ENCODE results near the gene COL25A1.

Gene COL25A1

DNA sequence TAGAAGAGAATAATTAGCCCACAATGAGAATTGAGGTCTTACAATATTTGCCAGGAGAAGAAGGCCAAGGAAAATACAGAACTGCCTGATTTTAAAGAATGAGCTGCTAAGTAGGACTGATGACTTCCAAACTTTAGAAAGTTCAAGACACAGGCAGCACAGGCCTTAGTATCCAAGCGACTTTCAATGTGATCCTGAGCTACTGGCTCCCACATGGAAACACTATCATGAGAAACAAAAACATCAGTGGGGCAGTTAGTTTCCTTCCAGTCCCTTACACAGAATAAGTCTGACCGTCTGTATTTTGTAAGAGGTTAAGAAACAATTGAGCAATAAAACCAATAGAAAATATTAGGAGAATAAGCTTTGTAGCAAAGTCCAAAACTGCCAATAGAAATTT lies 251.4 kb downstream of the COL25A1 start:
- DNase-seq (ENCODE audit: extremely low read depth, low read depth) = no peak
- TF ChIP-seq, protein P1, sequence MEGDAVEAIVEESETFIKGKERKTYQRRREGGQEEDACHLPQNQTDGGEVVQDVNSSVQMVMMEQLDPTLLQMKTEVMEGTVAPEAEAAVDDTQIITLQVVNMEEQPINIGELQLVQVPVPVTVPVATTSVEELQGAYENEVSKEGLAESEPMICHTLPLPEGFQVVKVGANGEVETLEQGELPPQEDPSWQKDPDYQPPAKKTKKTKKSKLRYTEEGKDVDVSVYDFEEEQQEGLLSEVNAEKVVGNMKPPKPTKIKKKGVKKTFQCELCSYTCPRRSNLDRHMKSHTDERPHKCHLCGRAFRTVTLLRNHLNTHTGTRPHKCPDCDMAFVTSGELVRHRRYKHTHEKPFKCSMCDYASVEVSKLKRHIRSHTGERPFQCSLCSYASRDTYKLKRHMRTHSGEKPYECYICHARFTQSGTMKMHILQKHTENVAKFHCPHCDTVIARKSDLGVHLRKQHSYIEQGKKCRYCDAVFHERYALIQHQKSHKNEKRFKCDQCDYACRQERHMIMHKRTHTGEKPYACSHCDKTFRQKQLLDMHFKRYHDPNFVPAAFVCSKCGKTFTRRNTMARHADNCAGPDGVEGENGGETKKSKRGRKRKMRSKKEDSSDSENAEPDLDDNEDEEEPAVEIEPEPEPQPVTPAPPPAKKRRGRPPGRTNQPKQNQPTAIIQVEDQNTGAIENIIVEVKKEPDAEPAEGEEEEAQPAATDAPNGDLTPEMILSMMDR (IDR thresholded peaks at IDR 0.05; ENCODE audit: low read depth, low read length, missing control alignments) = no peak
- no peak overlapping the region for H3K4me3 ChIP-seq (replicated peaks; ENCODE audit: low read depth, low read length)

DNA sequence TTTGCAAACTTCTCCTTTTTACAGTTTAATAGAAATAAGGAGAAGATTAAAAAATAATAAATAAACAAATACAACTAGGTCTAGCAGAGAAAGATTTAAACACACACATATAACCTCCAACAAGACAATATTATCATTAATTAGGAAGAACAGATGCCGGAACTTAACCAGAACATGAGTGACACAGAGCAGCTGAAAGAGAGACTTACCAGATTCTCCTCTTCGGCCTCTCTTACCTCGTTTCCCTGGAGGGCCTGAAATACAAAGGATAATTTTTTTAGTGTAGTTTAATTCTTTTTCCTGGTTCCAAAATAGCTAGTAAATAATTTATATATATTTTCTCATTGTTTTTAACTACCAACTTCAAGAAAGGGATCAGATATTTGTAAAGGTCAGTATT lies 252.5 kb downstream of the COL25A1 start:
- DNase-seq (ENCODE audit: extremely low read depth, low read depth) = no peak
- H3K4me3 ChIP-seq (replicated peaks; ENCODE audit: low read depth, low read length) = no peak overlapping the region
- TF ChIP-seq, protein P1 (IDR thresholded peaks at IDR 0.05; ENCODE audit: low read depth, low read length, missing control alignments) = no peak

DNA sequence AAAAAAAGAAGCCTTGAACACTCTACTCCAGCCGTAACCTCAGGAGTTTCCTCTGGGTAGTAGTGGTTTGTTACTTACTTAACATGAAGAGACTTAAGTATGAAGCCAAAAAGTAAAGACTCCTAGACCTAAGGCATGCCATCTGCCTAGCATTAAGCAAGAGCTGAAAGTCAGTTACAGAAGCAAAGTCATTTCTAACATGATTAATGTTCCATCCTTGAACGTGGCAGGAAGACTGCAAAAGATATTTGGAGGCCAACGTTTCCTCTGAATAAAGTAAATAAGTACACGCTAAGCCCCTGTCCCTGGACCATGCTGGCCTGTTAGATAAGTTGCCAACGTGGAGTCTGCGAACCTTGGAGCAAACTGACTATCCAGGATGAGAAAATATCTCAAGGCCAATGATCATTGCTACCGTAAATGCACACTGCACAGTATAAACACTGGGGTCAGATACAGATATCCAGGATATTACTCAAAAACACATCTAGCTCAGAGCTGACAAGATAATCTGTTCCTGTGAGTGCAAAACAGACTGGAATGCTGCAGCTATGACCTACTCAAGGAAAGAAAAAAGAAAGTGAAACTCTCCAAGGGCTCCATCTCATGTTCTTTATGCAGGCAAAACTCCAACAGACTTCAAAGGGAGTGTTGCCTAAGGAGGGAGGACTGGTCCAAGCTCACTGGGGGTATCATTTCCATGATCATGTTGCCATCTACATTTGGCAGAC lies 255.8 kb downstream of the COL25A1 start:
- DNase-seq (ENCODE audit: extremely low read depth, low read depth) = no peak
- H3K4me3 ChIP-seq (replicated peaks; ENCODE audit: low read depth, low read length) = no peak overlapping the region
- TF ChIP-seq, protein P1 (IDR thresholded peaks at IDR 0.05; ENCODE audit: low read depth, low read length, missing control alignments) = no peak

DNA sequence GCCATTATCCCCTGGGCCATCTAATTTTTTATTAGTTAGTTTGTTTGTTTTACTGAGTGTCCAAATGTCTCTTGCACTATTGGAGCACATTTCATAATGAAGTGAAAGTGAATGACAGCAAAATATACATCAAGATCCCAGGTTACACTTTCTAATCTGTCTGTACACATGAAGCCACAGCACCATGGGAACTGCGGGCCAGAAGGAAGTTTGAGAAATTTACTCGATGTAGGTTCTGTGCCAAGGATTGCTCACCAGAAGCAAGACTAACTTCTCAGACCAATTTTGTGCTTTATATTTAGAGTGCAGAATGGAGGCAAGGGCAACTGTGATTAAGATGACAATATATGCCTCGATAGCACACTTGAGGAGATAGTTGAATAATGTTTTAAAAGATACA lies 258.0 kb downstream of the COL25A1 start:
- TF ChIP-seq, protein P1 (IDR thresholded peaks at IDR 0.05; ENCODE audit: low read depth, low read length, missing control alignments) = no peak
- H3K4me3 ChIP-seq (replicated peaks; ENCODE audit: low read depth, low read length) = no peak overlapping the region
- DNase-seq (ENCODE audit: extremely low read depth, low read depth) = no peak

DNA sequence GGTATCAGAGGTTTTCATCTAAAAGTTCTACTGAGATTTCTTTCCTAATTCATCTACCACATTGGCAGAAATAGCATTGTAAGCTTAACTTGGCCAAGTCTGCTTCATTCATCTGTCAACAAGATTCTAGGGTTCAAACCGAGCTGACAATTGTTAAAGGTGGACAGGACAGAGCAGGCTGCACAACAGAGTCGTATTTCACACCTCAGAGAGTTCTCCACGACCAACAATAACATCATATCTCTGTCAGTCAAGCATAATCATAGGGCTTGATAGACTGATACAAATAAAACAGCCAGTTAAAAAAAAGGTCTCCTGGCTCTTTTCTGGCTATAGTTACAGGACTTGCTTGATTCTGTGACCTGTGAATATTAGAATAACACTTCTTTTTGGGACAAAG lies 259.2 kb downstream of the COL25A1 start:
- no peak for DNase-seq (ENCODE audit: extremely low read depth, low read depth)
- no peak overlapping the region for H3K4me3 ChIP-seq (replicated peaks; ENCODE audit: low read depth, low read length)
- TF ChIP-seq, protein P1 (IDR thresholded peaks at IDR 0.05; ENCODE audit: low read depth, low read length, missing control alignments) = no peak

DNA sequence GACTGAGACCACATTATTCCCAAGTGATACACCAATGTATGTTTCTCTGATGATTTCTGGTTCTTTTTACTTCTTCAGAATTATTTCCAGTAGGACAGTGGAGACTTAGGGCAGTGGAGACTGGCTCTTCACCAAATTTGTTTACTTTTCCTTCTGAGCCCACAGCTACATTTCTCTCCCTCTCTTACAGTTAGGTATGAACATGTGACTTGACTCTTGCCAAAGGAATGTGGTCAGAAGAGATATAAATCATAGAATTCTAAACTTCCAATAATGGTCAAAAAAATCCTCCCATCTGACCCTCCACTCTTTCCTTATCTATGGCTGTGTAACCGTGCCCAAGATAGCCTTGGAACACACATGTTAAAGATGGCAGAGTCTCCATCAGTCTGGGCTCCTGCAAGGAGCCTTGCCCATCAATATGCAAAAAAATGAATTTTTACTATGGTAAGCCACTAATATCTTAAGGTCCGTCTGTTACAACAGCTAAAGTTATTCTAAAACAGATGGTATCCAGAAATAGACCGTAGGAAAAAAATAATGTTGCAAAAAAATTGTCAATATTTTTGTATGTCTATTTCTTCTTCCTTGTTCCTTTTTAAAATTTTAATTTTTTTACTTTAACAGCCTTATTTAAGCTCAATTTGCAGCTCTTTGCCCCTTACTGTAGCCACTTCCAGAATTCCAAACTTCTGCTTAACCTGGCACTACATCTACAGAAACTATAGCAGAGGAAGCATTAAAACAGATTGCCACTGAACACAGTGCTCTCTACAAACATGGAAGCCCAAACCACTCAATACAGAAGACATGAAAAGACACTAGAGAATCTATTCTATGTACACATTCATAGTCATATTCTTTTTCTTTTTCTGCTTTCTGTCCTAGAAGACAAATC lies 260.7 kb downstream of the COL25A1 start:
- no peak overlapping the region for H3K4me3 ChIP-seq (replicated peaks; ENCODE audit: low read depth, low read length)
- no peak for DNase-seq (ENCODE audit: extremely low read depth, low read depth)
- TF ChIP-seq, protein P1 (IDR thresholded peaks at IDR 0.05; ENCODE audit: low read depth, low read length, missing control alignments) = no peak

Data from HFF-Myc (cell line).